HPDE6-E6E7 (cell line): Measurements from ENCODE around the gene CHTOP.
"Not testable (repeated sequence)": the region's sequence is repeated elsewhere in the genome, so short reads cannot be mapped to it uniquely, and the experiment has no call there.

Source experiments
- DNase-seq: peaks from one replicate; pipeline ENCODE4 v3.0.0; 2011; ENCODE audit warnings: missing footprints; ENCODE audit errors: extremely low spot score

CHTOP gene

DNA sequence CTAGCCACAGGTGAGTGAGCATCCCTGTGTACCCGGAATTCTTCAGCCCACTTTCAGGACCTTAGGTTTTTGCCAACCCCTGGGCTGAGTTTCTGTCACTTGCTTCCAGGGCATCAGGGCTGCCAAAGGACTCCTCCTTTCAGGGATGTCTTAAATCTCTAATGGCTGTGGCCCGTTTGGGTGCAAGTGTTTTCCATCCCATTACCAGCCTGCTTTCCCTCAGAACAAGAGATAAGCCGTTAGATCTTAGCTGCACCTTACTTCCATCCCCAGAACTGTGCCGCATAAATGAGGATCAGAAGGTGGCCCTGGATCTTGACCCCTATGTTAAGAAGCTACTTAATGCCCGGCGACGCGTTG, 25.3 kb downstream of the CHTOP start:
- DNase-seq: no peak

DNA sequence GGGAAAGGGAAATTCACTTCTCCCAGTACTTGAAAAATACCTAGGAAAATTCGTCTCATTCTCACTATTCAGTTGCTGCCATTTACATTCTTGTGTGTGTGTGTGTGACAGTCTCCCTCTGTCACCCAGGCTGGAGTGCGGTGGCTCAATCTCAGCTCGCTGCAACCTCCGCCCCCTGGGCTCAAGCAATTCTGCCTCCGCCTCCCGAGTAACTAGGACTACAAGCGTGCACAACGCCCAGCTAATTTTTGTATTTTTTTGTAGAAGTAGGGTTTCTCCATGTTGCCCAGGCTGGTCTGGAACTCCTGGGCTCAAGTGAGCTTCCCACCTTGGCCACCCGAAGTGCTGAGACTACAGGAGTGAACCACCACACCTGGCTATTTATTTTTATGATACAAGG, 25.8 kb downstream of the CHTOP start:
- DNase-seq: no peak

DNA sequence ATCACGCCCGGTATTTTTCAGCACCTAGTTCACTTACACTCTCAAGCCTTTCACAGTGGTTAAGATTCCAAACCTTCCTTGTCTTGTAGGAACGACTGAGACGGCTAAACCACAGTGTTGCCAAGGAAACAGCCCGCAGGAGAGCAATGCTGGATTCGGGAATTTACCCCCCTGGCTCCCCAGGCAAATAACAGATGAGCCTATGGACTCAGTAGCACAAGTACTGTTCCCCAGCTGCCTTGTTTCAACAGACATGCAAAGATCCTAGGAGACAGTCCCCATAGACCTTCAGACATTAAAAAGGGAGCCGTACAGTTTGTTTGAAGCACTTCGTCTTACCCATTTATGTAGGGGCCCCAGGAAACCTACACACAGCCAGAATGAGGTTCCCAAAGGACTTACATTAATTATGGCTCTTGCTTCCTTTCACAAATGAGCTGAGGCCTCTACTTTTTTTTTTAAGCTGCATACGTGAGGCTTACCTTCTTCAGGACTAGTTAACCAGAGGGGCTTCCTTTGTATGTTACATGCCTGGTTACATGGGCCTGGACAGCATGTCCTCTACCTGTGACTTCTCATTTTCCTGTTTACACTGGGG, 27.3 kb downstream of the CHTOP start:
- DNase-seq: no peak

DNA sequence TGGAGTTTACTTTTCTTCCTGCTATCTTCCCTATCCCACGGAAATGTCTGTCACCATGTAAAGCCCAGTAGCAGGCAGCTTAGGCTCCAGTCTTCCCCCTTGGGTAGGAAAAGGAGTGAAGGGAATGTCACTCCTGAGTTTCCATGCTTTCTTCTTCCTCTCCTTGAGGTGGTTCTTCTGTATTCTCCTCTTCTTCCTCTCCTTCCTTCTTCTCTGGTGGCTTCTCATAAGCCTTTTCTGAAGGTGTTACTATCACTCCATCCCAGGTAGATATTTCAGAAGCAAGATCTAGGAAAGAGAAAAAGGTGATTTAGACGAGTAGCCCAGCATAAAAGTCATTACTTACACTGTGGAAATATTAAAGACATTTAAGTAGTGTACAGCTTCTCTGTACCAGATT, 28.4 kb downstream of the CHTOP start:
- DNase-seq: no peak

DNA sequence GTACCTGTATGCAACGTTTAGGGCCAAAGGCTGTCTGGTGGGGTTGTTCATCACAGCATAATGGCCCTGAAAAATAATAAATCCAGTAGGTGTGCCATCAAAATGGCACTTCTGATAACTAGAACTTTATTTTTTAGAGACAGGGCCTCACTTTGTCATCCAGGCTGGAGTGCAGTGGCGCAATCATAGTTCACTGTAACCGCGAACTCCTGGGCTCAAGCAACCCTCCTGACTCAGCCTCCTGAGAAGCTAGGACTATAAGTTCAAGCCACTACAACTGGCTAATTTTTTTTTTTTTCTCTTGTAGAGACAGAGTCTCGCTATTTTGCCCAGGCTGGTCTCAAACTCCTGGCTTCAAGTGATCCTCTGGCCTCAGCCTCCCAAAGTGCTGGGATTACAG, 29.3 kb downstream of the CHTOP start:
- DNase-seq: no peak

DNA sequence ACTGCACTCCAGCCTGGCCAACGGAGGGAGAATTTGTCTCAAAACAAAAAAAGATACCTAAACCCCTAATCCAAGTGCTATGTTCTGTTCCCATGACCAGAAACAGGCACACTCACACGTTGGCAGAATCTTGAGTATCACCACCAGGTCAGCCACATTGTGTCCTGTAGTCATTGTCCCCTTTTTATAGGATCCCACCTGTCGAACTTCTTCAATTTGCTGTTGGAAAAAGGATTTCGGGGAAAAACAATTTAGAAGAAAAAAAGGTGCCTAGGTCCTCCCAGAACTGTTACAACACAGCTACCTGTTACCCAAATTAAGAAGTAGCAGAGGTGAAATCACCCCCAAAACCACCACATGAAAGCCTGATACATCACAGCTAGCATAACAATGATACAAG, 33.6 kb downstream of the CHTOP start:
- no peak for DNase-seq

DNA sequence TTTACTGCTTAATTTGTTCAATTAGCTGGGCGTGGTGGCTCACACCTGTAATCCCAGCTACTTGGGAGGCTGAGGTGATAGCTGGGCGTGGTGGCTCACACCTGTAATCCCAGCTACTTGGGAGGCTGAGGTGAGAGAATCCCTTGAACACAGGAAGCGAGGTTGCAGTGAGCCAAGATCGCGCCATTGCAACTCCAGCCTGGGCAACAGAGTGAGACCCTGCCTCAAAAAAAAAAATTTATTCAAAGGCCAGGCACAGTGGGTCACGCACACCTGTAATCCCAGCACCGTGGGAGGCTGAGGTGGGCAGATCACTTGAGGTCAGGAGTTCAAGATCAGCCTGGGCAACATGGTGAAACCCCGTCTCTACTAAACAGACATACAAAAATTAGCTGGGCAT, 34.8 kb downstream of the CHTOP start:
- not testable (repeated sequence) for DNase-seq

DNA sequence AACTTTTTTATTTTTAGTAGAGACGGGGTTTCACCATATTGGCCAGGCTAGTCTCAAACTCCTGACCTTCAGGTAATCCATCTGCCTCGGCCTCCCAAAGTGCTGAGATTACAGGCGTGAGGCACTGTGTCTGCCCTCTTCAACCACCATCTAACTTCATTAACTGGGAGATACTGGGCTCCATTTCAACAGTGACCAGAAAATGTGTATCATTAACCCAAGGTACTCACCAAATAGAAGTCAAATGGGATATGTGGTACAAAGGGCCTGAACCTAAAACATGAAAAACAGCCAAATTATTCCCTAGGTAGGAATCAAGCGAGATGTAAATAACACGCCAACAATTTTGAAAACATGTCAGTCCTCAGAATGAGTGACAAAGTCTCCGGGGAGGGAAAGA, 35.7 kb downstream of the CHTOP start:
- DNase-seq: no peak

DNA sequence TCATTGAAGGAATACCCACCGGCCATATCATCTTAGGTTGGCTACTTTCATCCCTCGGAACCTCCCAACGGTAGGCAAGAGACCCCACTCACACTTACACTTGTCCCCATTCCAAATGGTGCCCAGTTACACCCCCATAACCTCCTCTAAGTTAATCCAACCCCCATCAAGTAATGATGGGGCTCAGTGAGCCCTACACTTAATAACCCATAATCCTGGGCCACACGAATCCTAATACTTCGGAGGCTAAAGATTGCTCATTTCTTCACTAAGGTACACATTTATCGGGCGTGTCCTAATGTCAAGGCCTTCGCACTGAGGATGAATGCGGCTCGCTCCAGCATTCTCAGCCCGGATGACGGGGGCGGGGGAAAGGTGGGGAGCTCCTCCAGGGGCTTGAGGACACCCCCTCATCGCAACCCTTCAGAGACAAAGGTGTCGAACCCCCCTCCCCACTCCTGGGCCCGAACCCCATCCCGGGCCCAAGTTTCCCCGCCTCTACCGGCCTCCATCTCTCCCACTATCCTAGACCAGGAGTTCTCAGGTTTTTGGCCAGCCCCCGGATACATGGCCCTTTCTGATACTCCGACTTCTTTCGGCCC, 36.5 kb downstream of the CHTOP start:
- DNase-seq: no peak

DNA sequence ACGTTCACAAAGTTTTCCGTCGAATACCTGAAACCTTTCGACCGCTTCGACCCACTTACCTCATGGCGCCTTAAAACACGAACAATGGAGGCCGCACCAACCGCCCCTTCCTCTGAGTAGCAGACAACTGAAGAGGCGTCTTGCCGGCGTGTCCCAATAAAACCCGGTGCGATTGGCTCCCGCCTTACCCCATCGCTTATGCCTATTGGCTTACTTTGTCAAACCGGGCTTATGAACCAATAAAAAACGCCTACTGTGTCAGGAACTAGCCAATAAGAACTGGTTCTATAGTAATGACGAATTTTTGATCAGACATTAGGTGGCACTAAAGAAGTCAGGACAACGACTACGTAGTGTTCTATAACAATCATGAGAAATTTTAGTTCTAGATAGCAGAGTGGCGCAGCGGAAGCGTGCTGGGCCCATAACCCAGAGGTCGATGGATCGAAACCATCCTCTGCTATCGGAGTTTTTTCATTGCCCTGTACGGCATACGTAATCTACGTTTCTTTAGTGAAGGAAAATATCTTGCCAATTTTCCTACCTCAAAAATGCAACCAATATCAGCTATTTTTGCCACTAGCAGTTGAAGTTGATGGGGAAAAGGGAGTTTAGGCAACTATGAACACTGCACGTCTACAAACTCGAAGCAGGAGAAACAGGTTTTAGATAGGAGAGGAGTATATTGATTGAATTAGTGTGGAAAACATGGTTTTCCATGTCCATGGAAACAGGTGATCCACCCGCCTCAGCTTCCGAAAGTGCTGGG, 37.2 kb downstream of the CHTOP start, which contains the start of gene ILF2:
TSS of gene ILF2 (minus strand) at position 135 of the 769 bp plus-strand sequence. CDS start at position 64, 71 bp downstream.
- DNase-seq: peak; percentile 99

DNA sequence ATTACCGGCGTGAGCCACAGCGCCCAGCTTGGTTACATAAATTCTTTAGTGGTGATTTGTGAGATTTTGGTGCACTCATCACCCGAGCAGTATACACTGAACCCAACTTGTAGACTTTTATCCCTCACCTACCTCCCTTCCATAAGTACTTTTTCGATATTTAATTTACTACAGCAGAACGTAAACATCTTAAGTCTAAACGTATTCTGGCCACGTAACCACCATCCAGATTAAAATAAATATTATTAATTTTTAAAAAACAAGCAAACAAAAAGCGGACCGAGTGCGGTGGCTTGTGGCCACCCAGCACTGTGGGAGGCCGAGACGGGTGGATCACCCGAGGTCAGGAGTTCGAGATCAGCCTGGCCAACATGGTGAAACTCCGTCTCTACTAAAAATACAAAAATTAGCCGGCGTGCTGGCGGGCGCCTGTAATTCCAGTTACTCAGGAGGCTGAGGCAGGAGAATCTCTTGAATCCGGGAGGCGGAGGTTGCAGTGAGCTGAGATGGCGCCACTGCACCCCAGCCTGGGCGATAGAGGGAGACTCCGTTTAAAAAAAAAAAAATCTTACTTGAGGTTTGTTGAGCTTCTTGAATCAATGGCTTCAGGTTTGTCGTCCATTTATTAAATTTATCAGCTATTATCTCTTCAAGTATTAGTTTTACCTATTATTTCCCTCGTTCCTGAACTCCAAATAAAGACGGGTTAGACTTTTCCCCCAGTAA, 37.9 kb downstream of the CHTOP start:
- DNase-seq: not testable (repeated sequence)

DNA sequence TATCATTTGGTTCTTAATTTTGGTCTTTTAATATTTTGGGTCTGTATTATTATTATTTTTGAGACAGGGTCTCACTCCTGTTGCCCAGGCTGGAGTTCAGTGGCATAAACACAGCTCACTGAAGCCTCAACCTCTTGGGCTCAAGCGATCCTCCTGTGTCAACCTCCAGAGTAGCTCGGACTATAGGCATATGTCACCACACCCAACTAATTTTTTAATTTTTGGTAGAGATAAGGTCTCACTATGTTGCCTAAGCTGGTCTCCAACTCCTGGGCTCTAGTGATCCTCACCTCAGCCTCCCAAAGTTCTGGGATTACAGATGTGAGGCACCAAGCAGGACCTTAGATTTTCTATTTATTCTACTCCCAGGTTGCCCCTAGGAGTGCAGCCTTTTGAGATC, 39.6 kb downstream of the CHTOP start:
- DNase-seq: no peak

DNA sequence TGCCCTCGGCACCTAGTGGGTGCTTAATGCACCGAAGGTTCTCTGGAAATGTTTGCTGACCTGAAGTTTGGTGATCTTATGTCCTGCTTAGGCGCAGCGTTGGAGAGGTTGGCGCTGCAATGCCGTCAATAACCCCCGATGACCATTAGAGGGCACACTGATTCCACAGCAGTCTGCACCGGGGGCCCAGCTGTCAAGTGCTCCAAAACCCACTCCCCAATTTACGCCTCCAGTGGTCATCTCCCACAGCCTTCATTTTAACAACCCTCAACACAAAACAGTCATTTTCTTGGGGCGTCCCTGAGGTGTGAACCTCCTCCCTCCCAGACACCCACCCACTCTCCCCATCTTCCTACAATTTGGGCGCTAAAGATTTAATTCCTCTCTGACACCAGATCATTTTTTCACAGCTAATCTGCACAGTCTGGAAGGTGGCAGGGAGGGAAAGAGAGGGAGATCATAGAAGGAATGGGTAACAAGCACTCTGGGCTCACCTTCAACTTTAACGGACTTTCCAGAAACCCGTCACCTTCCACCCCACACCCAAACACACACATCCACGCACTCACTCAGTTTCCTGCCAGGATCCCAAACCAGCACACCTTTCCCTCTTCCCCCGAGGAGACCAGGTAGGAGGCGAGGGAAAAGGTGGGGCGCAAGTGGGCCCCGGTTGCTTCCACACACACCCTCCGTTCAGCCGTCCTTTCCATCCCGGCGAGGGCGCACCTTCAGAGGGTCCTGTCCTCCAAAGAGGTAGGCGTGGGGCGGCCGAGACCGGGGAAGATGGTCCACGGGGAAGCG, 44.1 kb downstream of the CHTOP start:
- DNase-seq: peak; percentile 55

DNA sequence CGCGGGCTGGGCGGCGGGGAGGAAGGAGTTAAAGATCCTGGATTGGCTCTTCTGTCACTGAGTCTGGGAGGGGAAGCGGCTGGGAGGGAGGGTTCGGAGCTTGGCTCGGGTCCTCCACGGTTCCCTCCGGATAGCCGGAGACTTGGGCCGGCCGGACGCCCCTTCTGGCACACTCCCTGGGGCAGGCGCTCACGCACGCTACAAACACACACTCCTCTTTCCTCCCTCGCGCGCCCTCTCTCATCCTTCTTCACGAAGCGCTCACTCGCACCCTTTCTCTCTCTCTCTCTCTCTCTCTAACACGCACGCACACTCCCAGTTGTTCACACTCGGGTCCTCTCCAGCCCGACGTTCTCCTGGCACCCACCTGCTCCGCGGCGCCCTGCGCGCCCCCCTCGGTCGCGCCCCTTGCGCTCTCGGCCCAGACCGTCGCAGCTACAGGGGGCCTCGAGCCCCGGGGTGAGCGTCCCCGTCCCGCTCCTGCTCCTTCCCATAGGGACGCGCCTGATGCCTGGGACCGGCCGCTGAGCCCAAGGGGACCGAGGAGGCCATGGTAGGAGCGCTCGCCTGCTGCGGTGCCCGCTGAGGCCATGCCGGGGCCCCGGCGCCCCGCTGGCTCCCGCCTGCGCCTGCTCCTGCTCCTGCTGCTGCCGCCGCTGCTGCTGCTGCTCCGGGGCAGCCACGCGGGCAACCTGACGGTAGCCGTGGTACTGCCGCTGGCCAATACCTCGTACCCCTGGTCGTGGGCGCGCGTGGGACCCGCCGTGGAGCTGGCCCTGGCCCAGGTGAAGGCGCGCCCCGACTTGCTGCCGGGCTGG, 44.9 kb downstream of the CHTOP start, which contains the start of gene NPR1:
TSS of gene NPR1 (plus strand) at position 170 of the 818 bp plus-strand sequence. CDS start at position 591, 421 bp downstream.
- no peak for DNase-seq

DNA sequence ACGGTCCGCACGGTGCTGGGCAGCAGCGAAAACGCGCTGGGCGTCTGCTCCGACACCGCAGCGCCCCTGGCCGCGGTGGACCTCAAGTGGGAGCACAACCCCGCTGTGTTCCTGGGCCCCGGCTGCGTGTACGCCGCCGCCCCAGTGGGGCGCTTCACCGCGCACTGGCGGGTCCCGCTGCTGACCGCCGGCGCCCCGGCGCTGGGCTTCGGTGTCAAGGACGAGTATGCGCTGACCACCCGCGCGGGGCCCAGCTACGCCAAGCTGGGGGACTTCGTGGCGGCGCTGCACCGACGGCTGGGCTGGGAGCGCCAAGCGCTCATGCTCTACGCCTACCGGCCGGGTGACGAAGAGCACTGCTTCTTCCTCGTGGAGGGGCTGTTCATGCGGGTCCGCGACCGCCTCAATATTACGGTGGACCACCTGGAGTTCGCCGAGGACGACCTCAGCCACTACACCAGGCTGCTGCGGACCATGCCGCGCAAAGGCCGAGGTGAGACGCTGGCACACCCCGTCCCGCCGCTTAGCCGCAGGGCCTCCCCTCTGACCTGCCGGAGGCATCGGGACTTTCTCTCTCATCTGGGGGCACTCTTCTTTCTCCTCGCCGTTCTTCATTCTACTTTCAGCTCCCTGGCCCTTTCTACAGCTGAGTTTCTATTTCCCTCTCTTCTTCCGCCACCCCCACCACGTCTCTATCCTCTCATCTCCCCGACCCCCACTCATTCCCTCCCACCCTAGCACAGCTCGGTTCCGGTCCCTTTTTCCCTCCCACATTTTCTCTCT, 45.7 kb downstream of the CHTOP start:
- DNase-seq: no peak

DNA sequence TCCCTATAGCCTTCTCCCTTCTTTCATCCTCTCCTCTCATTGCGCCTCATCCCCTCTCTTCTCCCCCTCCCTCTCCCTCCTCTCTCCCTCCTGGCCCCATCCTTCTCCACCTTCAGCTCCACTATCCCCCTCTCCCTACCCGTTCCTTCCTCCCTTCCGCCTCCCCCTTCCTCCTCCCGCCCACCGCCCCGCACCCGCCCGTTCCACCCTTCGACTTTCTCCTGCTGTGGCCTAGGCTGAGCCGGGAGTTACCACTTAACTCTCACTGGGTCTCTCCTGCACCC, 46.2 kb downstream of the CHTOP start:
- no peak for DNase-seq

DNA sequence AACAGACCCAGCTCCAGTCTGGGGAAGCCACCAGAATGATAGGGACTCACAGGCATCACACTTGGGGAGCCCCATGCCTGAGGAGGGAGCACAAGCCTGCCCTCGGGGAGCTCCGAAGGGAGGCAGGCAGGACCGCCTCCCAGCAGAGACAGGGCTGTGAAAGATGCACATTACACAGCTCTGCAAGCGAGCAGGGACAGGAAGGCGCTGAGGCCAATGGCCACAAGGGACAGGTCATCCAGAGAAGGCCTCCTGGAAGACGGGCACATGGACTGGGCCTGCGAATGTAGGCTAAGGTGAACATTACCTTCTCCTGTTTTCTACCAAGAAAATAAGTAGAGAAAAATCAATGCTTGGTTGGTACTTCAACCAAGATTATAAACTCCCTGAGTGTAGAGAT, 48.9 kb downstream of the CHTOP start:
- no peak for DNase-seq

DNA sequence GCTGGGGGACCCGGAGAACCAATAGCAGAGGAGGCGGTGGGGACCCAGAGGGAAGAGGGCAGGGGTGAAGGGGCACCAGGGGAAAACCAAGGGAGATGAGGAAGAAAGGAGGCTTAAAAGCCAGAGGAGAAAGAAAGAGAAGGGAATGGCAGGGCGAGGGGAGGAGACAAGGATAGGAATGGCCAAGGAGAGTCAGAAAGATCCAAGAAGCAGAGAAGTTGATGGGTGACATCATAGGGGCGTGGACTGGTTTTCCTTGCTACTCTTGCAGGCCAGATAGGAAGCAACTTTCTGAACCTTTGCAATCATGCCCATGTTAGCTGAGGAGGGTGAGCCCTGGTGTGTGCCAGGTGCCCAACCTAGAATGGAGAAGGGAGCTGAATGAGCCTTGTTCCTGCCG, 50.0 kb downstream of the CHTOP start:
- DNase-seq: peak; percentile 33

DNA sequence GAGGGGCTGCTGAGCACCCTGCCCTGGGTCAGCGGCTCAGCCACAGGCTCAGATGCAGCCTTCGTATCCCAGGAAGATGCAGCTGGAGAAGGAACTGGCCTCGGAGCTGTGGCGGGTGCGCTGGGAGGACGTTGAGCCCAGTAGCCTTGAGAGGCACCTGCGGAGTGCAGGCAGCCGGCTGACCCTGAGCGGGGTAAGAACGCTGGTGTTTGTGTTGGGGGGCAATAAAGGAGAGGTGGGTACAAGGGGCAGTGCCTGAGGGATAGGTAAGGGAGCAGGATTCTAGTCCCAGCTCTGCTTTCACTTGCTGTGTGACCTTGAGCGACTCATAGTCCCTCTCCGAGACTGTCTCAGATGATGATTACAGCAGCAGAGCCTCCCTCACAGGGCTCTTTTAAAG, 51.0 kb downstream of the CHTOP start:
- no peak for DNase-seq
